GM19397 (cell line): ENCODE measurements around the gene RSU1.

Experiments
- ATAC-seq: cut with Tn5 transposase; IDR thresholded peaks from one replicate; pipeline ENCODE4 v1.9.1; 2021; ENCODE audit warnings: mild to moderate bottlenecking, moderate library complexity; ENCODE audit not compliant: unreplicated experiment

The RSU1 gene

GRCh38 chr10:16745061-16745460 lies 72.2 kb downstream of the RSU1 start:
- ATAC-seq, result no peak

DNA sequence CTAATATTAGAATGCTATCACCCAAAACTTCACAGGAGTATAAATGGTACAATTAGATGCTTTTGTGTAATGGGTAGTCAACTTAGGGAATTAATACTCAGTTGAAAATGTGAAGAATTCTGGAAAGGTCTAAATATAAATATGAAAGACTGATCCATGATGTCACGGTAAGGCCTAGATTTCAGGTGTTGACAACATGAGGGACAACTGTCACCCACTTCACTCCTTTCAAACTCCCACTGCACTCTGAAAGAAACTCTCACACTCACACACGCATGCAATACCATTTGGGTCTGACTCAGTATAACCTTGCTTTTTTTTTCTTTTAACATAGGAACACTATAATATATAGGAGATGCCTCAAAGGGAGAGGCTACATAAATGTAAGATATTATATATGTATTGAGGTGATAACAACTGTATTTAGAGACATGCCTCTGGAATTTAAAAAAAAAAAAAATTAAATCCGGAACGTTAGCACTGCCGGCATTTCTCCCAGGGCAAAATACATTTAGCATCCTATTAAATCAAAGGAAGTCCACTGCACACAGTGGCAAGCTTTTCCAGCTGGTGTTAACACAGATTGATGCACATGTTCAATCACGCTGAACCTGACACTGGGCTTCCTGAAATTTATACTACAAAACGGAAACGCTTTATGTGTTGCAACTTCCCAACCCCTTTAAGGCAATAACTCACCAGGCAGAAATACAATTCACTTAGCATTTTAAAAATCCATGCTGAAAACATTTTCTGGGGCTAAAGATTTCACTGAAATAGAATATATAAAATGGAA lies 74.9 kb downstream of the RSU1 start:
- ATAC-seq, result no peak

DNA sequence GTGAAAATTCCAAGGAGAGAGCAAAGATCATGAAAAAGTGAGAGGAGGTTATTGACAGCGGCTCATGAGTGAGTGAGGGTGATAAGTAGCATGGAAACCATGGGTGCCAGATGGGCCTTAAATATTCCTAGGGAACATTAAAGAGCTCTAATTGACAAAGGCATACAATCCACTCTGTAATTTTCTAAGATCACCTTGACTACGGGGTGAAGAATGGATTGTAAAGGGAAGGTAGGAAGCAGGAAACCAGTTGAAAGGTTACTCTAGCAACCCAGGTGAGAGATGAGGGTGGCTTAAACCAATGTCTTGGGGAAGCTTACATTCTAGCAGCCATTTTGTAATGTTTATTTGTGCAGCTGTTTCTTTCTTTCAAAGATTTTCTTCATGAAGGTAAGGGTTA lies 75.7 kb downstream of the RSU1 start:
- ATAC-seq, result no peak

DNA sequence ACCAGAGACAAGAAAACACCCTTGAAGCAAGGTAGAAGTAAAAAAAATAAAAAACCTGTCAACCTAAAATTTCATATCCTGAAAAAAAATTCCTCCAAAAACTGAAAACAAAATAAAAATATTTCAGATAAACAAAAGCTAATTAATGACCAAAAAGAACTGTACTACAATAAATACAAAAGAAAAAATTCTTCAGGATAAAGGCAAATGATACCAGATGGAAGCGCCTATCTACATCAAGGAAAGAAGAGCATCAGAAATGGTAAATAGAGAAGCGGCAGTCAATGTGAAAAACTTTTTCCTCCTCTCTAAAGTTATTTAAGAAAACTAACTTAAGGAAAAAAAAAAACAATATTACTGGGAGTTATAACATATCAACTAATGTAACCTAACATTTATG lies 79.8 kb downstream of the RSU1 start:
- ATAC-seq, result no peak

- no peak for ATAC-seq
Measured at GRCh38 chr10:16735671-16736070, 81.6 kb downstream of the RSU1 start.

- ATAC-seq, result no peak
Measured at GRCh38 chr10:16732376-16732775, 84.8 kb downstream of the RSU1 start.

- no peak for ATAC-seq
Measured at GRCh38 chr10:16728266-16728665, 89.0 kb downstream of the RSU1 start.

- ATAC-seq, result no peak
Measured at GRCh38 chr10:16727666-16728065, 89.6 kb downstream of the RSU1 start.

DNA sequence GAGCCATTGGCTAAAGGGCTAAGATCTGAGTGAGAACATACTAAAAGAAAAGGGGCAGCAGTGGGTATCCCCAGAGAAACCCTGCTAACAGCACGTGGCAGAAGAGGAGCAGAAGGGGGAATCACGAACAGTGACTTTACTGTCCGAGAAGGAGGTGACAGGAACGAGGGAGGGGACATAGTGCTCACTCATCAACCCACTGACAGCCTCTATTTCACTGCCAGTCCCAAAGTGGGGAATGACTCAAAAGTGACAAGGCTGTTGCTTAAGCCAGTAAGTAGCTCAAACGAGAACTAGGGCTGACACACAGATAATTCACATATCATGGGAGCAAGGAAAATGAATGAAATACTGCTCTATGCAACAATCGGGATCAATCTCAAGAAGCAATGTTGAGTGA lies 92.7 kb downstream of the RSU1 start:
- no peak for ATAC-seq

- ATAC-seq, result no peak
Measured at GRCh38 chr10:16720812-16721211, 96.4 kb downstream of the RSU1 start.

DNA sequence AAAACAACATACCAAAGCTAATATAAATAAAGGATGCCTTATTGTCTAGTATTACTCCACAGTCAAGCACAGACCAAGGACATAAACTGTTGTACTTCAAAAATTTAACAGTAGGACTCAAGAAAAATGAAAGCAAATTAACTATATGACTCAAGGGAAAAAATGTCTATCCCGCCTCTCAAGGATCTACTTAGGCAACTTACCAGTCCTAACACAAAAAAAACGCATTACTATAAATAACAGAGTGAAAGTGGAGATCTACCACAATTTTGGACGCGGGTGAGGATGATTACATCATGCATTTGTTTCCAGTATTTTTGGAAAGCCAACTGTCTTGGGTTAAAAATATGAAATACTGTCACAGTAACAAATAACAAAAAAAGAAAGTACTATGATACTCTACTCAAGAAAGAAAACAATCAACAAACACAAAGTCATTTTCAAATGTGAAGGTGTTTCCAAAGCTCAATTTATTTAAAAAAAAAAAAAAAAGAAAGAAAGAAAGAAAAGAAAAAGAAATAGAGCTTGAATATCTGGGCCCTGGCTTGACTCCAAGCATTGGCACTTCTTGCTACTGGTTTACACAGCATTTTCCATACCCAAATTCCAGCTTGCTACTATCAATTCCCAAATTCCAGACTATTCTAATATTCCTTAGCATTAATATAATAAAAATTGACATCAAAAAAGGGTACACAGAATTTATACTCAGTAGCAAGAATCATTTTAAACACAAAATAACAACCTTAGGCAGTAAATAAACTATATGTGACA lies 99.4 kb downstream of the RSU1 start:
- no peak for ATAC-seq

DNA sequence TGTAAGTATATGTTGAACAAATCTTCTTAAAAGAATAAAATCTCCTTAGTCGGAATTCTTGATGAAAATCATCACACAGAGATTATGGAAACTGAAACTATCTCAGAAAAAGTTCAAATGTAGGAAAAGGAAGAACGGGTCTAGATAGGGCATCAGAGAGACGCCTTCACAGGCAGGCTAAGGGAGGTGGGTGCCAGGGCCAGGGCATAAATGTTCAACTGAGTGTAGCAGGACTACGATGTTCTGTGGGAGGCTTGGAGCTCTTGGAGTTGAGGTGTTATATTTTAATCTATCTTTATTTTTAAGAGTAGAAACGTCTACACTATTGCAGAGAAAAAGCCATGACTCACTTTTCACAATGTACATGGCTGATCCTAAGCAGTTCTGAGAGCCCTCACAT lies 101.2 kb downstream of the RSU1 start:
- ATAC-seq, result no peak

- ATAC-seq, result no peak
Measured at GRCh38 chr10:16713290-16713689, 103.9 kb downstream of the RSU1 start.

DNA sequence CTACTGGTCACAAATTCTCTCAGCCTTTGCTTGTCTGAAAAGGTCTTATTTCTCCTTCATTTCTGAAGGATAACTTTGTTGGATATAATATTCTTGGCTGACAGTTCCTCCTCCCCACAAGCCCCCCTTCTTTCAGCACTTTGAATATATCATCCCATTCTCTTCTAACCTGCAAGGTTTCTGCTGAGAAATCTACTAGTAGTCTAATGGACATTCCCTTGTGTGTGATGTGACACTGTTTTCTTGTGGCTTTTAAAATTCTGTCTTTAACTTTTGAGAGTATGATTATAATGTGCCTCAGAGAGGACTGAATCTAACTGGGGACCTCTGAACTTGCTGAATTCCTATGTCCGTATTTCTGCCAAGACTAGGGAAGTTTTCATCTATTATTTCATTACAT lies 104.3 kb downstream of the RSU1 start:
- ATAC-seq, result no peak

GRCh38 chr10:16700331-16700730 lies 116.9 kb downstream of the RSU1 start:
- ATAC-seq, result no peak

DNA sequence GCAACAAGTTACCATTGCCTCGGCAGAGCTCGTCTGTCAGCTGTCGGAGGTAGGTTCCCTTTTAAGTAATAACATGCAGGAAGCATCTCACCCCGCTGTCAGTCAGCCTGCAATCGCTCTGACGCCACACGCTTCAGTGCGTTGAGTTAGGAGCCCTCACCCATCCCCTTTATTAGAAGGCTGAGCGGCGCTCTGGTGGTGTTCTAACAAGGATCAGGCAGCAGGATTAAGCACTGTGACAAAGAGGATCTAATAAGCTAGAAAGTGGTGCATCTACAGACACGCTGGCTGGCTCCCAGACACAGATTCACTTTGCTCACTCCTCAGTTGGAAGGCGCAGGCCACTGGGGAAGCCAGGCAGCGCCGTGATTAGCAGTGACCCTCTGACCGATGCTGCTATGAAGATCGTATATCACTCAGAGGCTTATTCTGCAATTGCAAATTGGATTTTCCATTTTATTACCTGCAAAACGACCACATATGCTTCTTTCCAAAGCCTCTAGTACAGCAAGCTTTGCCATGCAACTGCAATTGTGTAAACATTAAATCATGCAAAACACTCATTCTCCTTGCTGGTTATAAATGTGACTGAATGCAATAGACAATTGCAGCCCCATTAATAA lies 117.7 kb downstream of the RSU1 start:
- ATAC-seq, result no peak

- no peak for ATAC-seq
Measured at GRCh38 chr10:16698461-16698860, 118.8 kb downstream of the RSU1 start.

GRCh38 chr10:16690417-16690816 lies 126.8 kb downstream of the RSU1 start:
- no peak for ATAC-seq

GRCh38 chr10:16689696-16690095 lies 127.5 kb downstream of the RSU1 start:
- ATAC-seq, result no peak

DNA sequence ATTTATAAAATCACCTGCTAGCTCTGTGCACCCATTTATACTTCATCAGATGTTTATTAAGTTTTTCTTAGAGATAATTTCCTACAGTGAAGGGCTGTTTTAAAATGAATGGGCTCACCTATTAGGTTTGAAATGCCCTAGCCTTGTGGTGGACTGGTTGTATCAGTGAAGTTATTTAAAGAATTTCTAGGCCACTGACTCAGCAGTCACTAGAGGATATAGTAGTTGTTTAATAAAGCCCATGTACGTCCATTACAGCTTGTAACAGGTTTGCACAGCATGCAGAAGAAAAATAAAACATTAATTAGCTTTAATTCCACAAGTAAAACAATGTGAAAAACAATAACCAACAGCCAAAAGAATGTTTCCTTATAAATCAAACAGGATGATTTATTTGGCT lies 128.0 kb downstream of the RSU1 start:
- ATAC-seq, result no peak

- no peak for ATAC-seq
Measured at GRCh38 chr10:16686054-16686902, 130.9 kb downstream of the RSU1 start.
